ENCODE measurements around the gene IL3. TPM values are rescaled to one million over a fixed set of nuclear protein-coding genes. Genes with fewer than 3 reads are reported as not detected.
A peak's percentile ranks its signal among the peaks of the same experiment; 100 is the strongest.

The IL3 gene
- total and polyA plus RNA-seq, 9 of the 15 experiments (the other 6 are each of a cell fraction or from before 2014, with no cell fraction given): not detected

- intact Hi-C loops (cut with micrococcal nuclease): no loop called here
- H3K9me1 ChIP-seq (ENCODE audit: control insufficient read depth, insufficient read depth, low read length): no peaks in the 10 kb centered on the region
- 19% methylated on average over 7 of the region's 7 CpGs for WGBS (ENCODE audit: insufficient coverage, low coverage, missing lambda C conversion rate)
- CTCF ChIA-PET (ENCODE audit: low intra/inter-chr PET ratio): no interaction called here
- no peak overlapping the region for H3K27ac ChIP-seq (ENCODE audit: extremely low read depth, low read depth, low read length)
- no peak overlapping the region for H2AFZ ChIP-seq (ENCODE audit: low read depth, low read length)
- POLR2A ChIA-PET: interaction anchor here (0.9 kb wide), 1 partner anchor 9 kb away, joined by 5 read pairs; no protein-coding TSS in a partner anchor
- peaks cover 8 to 14% of the 10 kb centered on the region in 2 experiments; a peak in 4 of 5 replicates for H3K4me1 ChIP-seq (replicated peaks in 1 of 2; ENCODE audit: control insufficient read depth in 2 of 2, insufficient read depth in 2 of 2, low read length in 2 of 2)
- no peaks in the 10 kb centered on the region for H3K9me3 ChIP-seq (replicated peaks; ENCODE audit: control insufficient read depth, insufficient read depth, low read depth, low read length)
- H4K20me1 ChIP-seq (replicated peaks; ENCODE audit: control insufficient read depth, insufficient read depth, low read length): peaks cover 15% of the 10 kb centered on the region; the same call in 1 of the 2 replicates
- peaks cover 10 to 24% of the 10 kb centered on the region in 2 experiments; a peak in 4 of 5 replicates for H3K27me3 ChIP-seq (ENCODE audit: control insufficient read depth in 2 of 2, insufficient read depth in 2 of 2, low read length in 2 of 2)
- no peak overlapping the region for H3K4me3 ChIP-seq
- ATAC-seq: peak; percentile 60
- peak; percentile 40 to 63 (median 50) for DNase-seq (ENCODE audit: extremely low read depth in 1 of 4, low spot score in 3 of 4)
- H3K36me3 ChIP-seq (ENCODE audit: control insufficient read depth, insufficient read depth, low read length): no peaks in the 10 kb centered on the region
- FAIRE-seq: peak; percentile 59
- no peak overlapping the region for H3K9ac ChIP-seq (ENCODE audit: insufficient read depth in 1 of 2, low read depth in 2 of 2, low read length in 2 of 2)
- no TSS peak for BruUV-seq (replicated peaks)
- in situ Hi-C loops (cut with MboI): loop anchor here (25.0 kb wide), 1 partner anchor 575 kb away; no protein-coding TSS in a partner anchor
- H3K79me2 ChIP-seq (ENCODE audit: control insufficient read depth, insufficient read depth, low read length): no peaks in the 10 kb centered on the region
- H3K4me2 ChIP-seq (ENCODE audit: insufficient read depth, low read length): no peak overlapping the region; the same call in 1 of the 2 replicates
- TF ChIP-seq SMAD4 (CRISPR knock-in tag; conservative IDR thresholded peaks at IDR 0.05) (0 out of 2 replicates have a peak, but pooled peaks have one; percentile 19), EHMT2 (IDR thresholded peaks at IDR 0.05) (peak; percentile 97), MIER1 (IDR thresholded peaks at IDR 0.05; ENCODE audit: low read depth) (peak; percentile 93), HMGN3 (IDR thresholded peaks at IDR 0.05; ENCODE audit: borderline replicate concordance, extremely low read depth, insufficient read length, low read depth, low read length) (no peak), STAG1 (CRISPR knock-in tag; IDR thresholded peaks at IDR 0.05; ENCODE audit: borderline replicate concordance) (peak; percentile 58), IFI16 (CRISPR knock-in tag; IDR thresholded peaks at IDR 0.05) (no peak), RCOR1 (IDR thresholded peaks at IDR 0.05; ENCODE audit: borderline replicate concordance in 1 of 2, low read depth in 2 of 2, low read length in 2 of 2) (peak in 1 of 2 experiments; percentile 48; a peak in 1 of 4 replicates), TRIM24 (IDR thresholded peaks at IDR 0.05) (no peak), FOSL1 (tag; conservative IDR thresholded peaks at IDR 0.05) (no peak), ZNF449 (CRISPR knock-in tag; IDR thresholded peaks at IDR 0.05) (no peak), GABPB2 (CRISPR knock-in tag; conservative IDR thresholded peaks at IDR 0.05) (no peak), MAFK (IDR thresholded peaks at IDR 0.05; ENCODE audit: low read length) (no peak), TFAM (CRISPR knock-in tag; conservative IDR thresholded peaks at IDR 0.05) (no peak), ATF3 (IDR thresholded peaks at IDR 0.05) (no peak), ATF3 (CRISPR knock-in tag; conservative IDR thresholded peaks at IDR 0.05) (no peak), ZFPM2 (CRISPR knock-in tag; IDR thresholded peaks at IDR 0.05) (no peak)
- TF ChIP-seq, protein P1, sequence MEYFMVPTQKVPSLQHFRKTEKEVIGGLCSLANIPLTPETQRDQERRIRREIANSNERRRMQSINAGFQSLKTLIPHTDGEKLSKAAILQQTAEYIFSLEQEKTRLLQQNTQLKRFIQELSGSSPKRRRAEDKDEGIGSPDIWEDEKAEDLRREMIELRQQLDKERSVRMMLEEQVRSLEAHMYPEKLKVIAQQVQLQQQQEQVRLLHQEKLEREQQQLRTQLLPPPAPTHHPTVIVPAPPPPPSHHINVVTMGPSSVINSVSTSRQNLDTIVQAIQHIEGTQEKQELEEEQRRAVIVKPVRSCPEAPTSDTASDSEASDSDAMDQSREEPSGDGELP (CRISPR knock-in tag; IDR thresholded peaks at IDR 0.05; ENCODE audit: borderline replicate concordance): peak; percentile 38; the same call in 1 of the 2 replicates
- TF ChIP-seq, protein P2, sequence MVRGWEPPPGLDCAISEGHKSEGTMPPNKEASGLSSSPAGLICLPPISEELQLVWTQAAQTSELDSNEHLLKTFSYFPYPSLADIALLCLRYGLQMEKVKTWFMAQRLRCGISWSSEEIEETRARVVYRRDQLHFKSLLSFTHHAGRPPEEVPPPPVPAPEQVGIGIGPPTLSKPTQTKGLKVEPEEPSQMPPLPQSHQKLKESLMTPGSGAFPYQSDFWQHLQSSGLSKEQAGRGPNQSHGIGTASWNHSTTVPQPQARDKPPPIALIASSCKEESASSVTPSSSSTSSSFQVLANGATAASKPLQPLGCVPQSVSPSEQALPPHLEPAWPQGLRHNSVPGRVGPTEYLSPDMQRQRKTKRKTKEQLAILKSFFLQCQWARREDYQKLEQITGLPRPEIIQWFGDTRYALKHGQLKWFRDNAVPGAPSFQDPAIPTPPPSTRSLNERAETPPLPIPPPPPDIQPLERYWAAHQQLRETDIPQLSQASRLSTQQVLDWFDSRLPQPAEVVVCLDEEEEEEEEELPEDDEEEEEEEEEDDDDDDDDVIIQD (CRISPR knock-in tag; IDR thresholded peaks at IDR 0.05): no peak
Observed at GRCh38 chr5:132012371-132013005, 48.0 kb upstream of the IL3 start.

All from K562 (cell line).